NT2/D1 (cell line): ENCODE measurements around the gene FOXP1.

Experiments
- SUZ12 ChIP-seq: IDR thresholded peaks from 2 replicates; pipeline ENCODE4 v1.6.1; 2011; ENCODE audit not compliant: insufficient read length, insufficient read depth; ENCODE audit errors: extremely low read depth
- YY1 ChIP-seq: IDR thresholded peaks from 2 replicates; pipeline ENCODE4 v1.6.1; 2011; ENCODE audit not compliant: insufficient read length, insufficient read depth
- ZNF274 ChIP-seq: IDR thresholded peaks from 2 replicates; pipeline ENCODE4 v1.6.1; 2011; ENCODE audit warnings: mild to moderate bottlenecking, low read depth, low read length

GRCh38 chr3:71094658-71095209 lies 488.8 kb downstream of the FOXP1 start:
- TF ChIP-seq YY1 = no peak
- TF ChIP-seq ZNF274 = no peak
- TF ChIP-seq SUZ12 = no peak
